Activated CD4-positive, alpha-beta memory T cell treated with anti-CD3 and anti-CD28 coated beads, Interleukin-2, amount 10 ng/mL, durations not matched to agents 7 days and 5 days (primary cell): ENCODE data around the gene APOD. TPM values are rescaled to one million over a fixed set of nuclear protein-coding genes. Genes with fewer than 3 reads are reported as not detected.
A peak's percentile ranks its signal among the peaks of the same experiment; 100 is the strongest.

Experiments
- CTCF ChIA-PET: fragments of 350-600 bp; sonication (Branson Sonifier 250); formaldehyde crosslinking; loops from one replicate; lab custom pipeline; 2021; ENCODE audit warnings: antibody characterized with exemption, inconsistent platforms; lab: Charles Lee
- POLR2A ChIA-PET: fragments of 350-600 bp; sonication (Branson Sonifier 250); formaldehyde crosslinking; loops from one replicate; lab custom pipeline; 2021; ENCODE audit warnings: antibody characterized with exemption; lab: Charles Lee
- DNase-seq: peaks from one replicate; pipeline ENCODE4 v3.0.0-alpha.2; 2020
- H3K27ac Mint-ChIP-seq: one replicate; pipeline ENCODE4 v1.8.0; 2021; ENCODE audit warnings: mild to moderate bottlenecking, mixed read lengths
- H3K27me3 Mint-ChIP-seq: one replicate; pipeline ENCODE4 v1.8.0; 2021; ENCODE audit warnings: mixed read lengths
- H3K36me3 Mint-ChIP-seq: one replicate; pipeline ENCODE4 v1.8.0; 2021; ENCODE audit warnings: low read depth, mixed read lengths
- H3K4me1 Mint-ChIP-seq: one replicate; pipeline ENCODE4 v1.8.0; 2021; ENCODE audit warnings: mixed read lengths
- H3K4me3 Mint-ChIP-seq: one replicate; pipeline ENCODE4 v1.8.0; 2021; ENCODE audit warnings: mild to moderate bottlenecking, mixed read lengths
- H3K9me3 Mint-ChIP-seq: one replicate; pipeline ENCODE4 v1.8.0; 2021; ENCODE audit warnings: mixed read lengths
- total RNA-seq, 2 experiments: library from RNA; stranded (reverse); gene quantifications; one replicate each; pipeline ENCODE4 v1.2.3, GENCODE V29; 2021

Gene APOD
- total RNA-seq, 2 experiments from 2014 or later: not detected

DNA sequence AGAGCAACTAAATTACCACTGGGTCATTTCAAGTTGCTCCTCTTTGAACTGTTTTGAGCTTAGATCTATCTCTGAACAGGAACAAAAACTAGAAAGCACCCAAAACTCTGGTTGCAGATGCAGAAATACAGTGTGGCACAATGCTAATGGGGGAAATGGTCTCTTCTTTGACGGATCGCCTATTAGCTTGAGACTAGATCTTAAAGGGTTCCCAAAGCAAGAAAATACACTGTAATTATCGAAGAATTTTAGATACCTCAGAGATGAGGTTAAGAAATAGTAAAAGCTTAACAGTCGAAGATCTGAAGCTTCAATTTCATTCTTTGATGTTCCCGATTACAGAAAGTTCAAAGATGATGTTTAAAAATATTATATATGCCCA is 41.4 kb downstream of the APOD start:
- CTCF ChIA-PET: interaction anchor here (0.7 to 5.2 kb wide), 11 partner anchors 8 to 859 kb away, joined by 3 to 44 read pairs (median 4); partner anchors contain the start of gene XXYLT1
- DNase-seq: no peak
- Mint-ChIP-seq H3K36me3 (peaks cover 20% of the 10 kb centered on the region), H3K9me3 (no peaks in the 10 kb centered on the region), H3K4me1 (peaks cover 79% of the 10 kb centered on the region), H3K27ac (peak overlapping the region; percentile 84), H3K27me3 (no peaks in the 10 kb centered on the region), H3K4me3 (peak overlapping the region; percentile 83)
- POLR2A ChIA-PET: interaction anchor here (0.7 to 5.3 kb wide), 18 partner anchors 9 to 867 kb away, joined by 3 to 60 read pairs (median 5); partner anchors contain the start of genes ACAP2, APOD, TNK2 and XXYLT1

DNA sequence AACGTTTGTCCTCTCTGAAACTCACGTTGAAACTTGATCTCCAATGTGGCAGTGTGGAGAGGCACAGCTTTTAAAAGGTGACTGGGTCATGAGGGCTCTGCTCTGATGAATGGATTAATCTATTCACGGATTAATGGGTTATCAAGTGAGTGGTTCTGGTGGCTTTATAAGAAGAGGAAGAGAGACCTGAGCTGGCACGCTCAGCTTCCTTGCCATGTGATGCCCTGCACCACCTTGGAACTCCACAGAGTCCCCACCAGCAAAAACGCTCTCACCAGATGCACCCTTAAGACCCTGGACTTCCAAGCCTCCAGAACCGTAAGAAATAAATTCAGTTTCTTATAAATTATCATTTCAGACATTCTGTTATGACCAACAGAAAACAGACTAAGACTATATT is 43.2 kb downstream of the APOD start:
- DNase-seq: no peak
- no peaks in the 10 kb centered on the region for H3K27me3 Mint-ChIP-seq
- CTCF ChIA-PET: interaction anchor here (5.2 kb wide), 1 partner anchor 270 kb away, joined by 44 read pairs; the partner anchor contains the start of gene XXYLT1
- POLR2A ChIA-PET: interaction anchor here (1.2 to 5.3 kb wide), 3 partner anchors 11 to 270 kb away, joined by 4 to 60 read pairs (median 33); partner anchors contain the start of gene XXYLT1
- peak overlapping the region; percentile 64 for H3K27ac Mint-ChIP-seq
- H3K36me3 Mint-ChIP-seq: peaks cover 23% of the 10 kb centered on the region
- peaks cover 69% of the 10 kb centered on the region for H3K4me1 Mint-ChIP-seq
- H3K9me3 Mint-ChIP-seq: no peaks in the 10 kb centered on the region
- H3K4me3 Mint-ChIP-seq: peak overlapping the region; percentile 83

DNA sequence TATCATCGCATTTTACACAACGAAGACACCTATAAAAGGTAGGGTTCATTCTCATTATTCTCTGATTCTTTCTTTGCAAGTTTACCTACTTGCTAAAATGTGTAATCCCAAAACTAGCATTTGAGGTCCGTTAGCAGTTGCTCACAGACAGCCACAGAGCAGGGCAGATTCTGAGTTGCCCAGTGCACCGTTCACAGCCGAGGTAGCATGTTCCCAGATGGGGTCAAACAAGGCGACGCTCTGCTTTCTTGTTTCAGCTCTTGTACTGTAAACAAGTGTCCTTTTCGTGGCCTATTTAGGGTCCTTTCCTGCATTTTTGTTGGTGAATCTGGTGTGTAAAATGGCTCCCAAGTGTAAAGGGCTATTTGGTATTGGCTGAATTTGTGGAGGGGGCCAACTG is 43.7 kb downstream of the APOD start:
- CTCF ChIA-PET: interaction anchor here (5.2 kb wide), 1 partner anchor 270 kb away, joined by 44 read pairs; the partner anchor contains the start of gene XXYLT1
- Mint-ChIP-seq H3K9me3 (no peaks in the 10 kb centered on the region), H3K36me3 (peaks cover 28% of the 10 kb centered on the region), H3K27ac (peak overlapping the region; percentile 64), H3K4me3 (peak overlapping the region; percentile 83), H3K4me1 (peaks cover 70% of the 10 kb centered on the region), H3K27me3 (no peaks in the 10 kb centered on the region)
- POLR2A ChIA-PET: interaction anchor here (1.2 to 5.3 kb wide), 3 partner anchors 11 to 270 kb away, joined by 4 to 60 read pairs (median 33); partner anchors contain the start of gene XXYLT1
- no peak for DNase-seq

DNA sequence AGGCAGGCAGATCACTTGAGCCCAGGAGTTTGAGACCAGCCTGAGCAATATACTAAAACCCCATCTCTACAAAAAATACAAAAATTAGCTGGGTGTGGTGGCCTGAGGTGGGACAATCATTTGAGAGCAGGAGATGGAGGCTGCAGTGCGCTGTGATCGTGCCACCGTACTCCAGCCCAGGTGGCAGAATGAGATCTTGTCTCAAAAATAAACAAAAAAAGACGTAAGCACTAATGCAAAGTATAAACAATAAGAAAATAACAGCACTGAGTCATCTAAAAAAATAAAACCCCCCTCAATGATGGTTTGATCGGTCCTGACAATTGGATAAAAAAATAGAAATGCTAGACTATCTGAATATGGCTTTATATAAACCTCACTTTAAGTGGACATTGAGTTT is 44.3 kb downstream of the APOD start:
- Mint-ChIP-seq H3K27me3 (no peaks in the 10 kb centered on the region), H3K9me3 (no peaks in the 10 kb centered on the region), H3K27ac (peak overlapping the region; percentile 64), H3K4me3 (peak overlapping the region; percentile 83), H3K4me1 (peaks cover 68% of the 10 kb centered on the region), H3K36me3 (peaks cover 32% of the 10 kb centered on the region)
- ChIA-PET POLR2A (interaction anchor here (0.7 to 5.3 kb wide), 2 partner anchors 12 to 269 kb away, joined by 4 to 60 read pairs; partner anchors contain the start of gene XXYLT1), CTCF (interaction anchor here (3.2 to 3.3 kb wide), 2 partner anchors 16 to 268 kb away, joined by 14 to 29 read pairs; partner anchors contain the start of gene XXYLT1)
- no peak for DNase-seq

DNA sequence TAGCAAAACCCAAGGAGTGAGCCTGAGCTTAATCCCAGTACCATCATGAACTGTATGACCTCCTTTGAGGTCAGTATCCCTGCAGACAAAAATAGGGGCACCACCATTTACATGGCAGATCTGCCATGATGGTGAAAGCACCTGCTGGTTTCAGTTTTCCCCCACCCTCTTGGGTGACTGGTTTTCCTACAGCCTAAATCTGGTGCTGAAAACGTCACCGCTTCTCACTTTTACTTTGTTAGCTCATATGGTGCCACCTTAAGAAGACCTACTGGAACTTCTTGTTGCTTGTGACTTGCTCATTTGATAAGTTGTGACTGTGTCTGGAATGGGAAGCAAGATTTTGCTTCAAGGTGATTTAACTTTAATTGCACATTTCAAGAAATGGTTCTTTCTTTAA is 45.7 kb downstream of the APOD start:
- Mint-ChIP-seq H3K4me1 (peaks cover 67% of the 10 kb centered on the region), H3K9me3 (no peaks in the 10 kb centered on the region), H3K36me3 (peaks cover 39% of the 10 kb centered on the region), H3K27ac (peak overlapping the region; percentile 12), H3K4me3 (no peak overlapping the region), H3K27me3 (no peaks in the 10 kb centered on the region)
- peak; percentile 52 for DNase-seq
- ChIA-PET CTCF (interaction anchor here (0.6 to 3.3 kb wide), 7 partner anchors 12 to 1068 kb away, joined by 3 to 29 read pairs (median 4); partner anchors contain the start of gene XXYLT1), POLR2A (interaction anchor here (0.8 to 1.8 kb wide), 7 partner anchors 11 to 95 kb away, joined by 3 to 10 read pairs (median 3); partner anchors contain the start of gene ACAP2)

DNA sequence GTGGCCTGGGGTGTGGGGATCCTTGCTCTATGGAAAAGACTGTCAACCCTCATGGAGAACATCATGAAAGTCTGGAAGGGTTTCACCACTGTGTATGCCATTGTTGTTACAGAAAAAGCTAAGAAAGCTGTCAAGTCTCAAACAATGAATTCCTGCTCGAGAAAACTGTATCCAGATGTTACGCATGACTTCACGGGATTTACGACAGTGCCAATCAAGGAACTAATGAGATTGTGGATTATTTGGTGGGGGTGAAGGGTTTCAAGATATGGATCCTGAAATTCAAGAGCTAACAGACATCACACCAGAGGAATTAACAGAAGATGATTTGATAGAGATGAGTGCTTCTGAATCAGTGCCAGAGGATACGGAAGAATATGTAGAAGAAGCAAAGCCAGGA is 48.4 kb downstream of the APOD start:
- no peaks in the 10 kb centered on the region for H3K9me3 Mint-ChIP-seq
- POLR2A ChIA-PET: interaction anchor here (1.4 kb wide), 1 partner anchor 15 kb away, joined by 3 read pairs; no protein-coding TSS in a partner anchor
- no peak for DNase-seq
- no peak overlapping the region for H3K27ac Mint-ChIP-seq
- H3K4me3 Mint-ChIP-seq: no peak overlapping the region
- peaks cover 65% of the 10 kb centered on the region for H3K4me1 Mint-ChIP-seq
- CTCF ChIA-PET: interaction anchor here (1.2 to 4.1 kb wide), 2 partner anchors 11 to 264 kb away, joined by 4 to 20 read pairs; partner anchors contain the start of gene XXYLT1
- H3K36me3 Mint-ChIP-seq: peaks cover 36% of the 10 kb centered on the region
- no peaks in the 10 kb centered on the region for H3K27me3 Mint-ChIP-seq

DNA sequence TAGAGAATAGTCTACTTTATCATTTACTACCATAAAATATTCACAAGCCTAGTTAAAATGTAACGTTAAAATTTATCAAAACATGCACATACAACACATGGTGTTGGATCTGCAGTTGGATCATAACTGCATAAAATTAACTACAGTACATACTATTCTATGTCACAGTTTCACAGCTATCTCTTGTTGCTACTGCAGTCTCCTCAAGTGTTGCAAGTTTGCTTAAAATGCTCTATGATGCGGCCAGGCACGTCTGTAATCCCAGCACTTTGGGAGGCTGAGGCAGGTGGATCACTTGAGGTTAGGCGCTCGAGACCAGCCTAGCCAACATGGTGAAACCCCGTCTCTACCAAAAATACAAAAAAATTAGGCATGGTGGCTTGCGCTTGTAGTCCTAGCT is 50.9 kb downstream of the APOD start:
- POLR2A ChIA-PET: interaction anchor here (1.0 to 1.5 kb wide), 2 partner anchors 10 to 263 kb away, joined by 4 to 6 read pairs; partner anchors contain the start of gene PPP1R2
- CTCF ChIA-PET: interaction anchor here (4.1 kb wide), 1 partner anchor 261 kb away, joined by 20 read pairs; the partner anchor contains the start of gene XXYLT1
- Mint-ChIP-seq H3K27ac (no peak overlapping the region), H3K27me3 (no peaks in the 10 kb centered on the region), H3K9me3 (no peaks in the 10 kb centered on the region), H3K4me1 (peaks cover 43% of the 10 kb centered on the region), H3K36me3 (peaks cover 40% of the 10 kb centered on the region), H3K4me3 (no peak overlapping the region)
- DNase-seq: no peak

DNA sequence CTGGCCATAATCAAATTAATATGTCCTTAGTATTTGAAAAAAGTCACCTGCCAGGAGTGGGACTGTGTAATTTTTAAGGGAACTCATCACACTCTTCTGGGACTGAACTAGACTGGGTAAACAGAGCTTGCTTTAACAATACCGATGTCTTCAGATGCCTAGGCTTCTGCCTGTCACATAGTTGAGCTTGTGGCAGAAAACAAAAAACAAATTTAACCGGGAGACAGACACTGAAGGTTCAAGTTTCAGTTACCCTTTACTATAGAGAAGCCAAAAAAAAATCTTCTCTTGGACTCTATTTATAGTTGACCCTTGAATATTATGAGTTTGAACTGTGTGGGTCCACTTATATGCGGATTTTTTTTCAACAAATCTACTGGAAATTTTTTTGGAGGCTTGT is 51.4 kb downstream of the APOD start:
- peaks cover 41% of the 10 kb centered on the region for H3K4me1 Mint-ChIP-seq
- H3K36me3 Mint-ChIP-seq: peaks cover 43% of the 10 kb centered on the region
- CTCF ChIA-PET: interaction anchor here (4.1 kb wide), 1 partner anchor 261 kb away, joined by 20 read pairs; the partner anchor contains the start of gene XXYLT1
- POLR2A ChIA-PET: interaction anchor here (0.7 kb wide), 1 partner anchor 261 kb away, joined by 3 read pairs; the partner anchor contains the start of gene XXYLT1
- no peak for DNase-seq
- no peaks in the 10 kb centered on the region for H3K9me3 Mint-ChIP-seq
- H3K4me3 Mint-ChIP-seq: no peak overlapping the region
- H3K27ac Mint-ChIP-seq: no peak overlapping the region
- H3K27me3 Mint-ChIP-seq: no peaks in the 10 kb centered on the region

DNA sequence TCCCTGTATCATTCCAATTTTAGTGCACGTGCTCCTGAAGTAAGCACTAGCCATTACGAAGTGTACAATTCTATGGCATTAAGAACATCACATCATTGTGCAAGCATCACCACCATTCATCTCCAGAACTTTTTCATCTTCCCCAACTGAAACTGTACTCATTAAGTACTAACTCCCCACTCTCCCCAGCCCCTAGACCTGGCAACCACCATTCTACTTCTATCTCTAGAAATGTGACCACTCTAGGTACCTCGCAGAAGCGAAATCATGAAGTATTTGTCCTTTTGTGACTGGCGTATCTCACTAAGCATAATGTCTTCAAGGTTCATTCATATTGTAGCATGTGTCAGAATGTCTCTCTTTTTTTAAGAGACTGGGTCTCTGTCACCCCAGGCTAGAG is 52.1 kb downstream of the APOD start:
- Mint-ChIP-seq H3K9me3 (no peaks in the 10 kb centered on the region), H3K27me3 (no peaks in the 10 kb centered on the region), H3K4me3 (no peak overlapping the region), H3K4me1 (peaks cover 38% of the 10 kb centered on the region), H3K27ac (no peak overlapping the region), H3K36me3 (peaks cover 46% of the 10 kb centered on the region)
- DNase-seq: no peak
- ChIA-PET POLR2A (interaction anchor here (0.7 kb wide), 1 partner anchor 260 kb away, joined by 3 read pairs; the partner anchor contains the start of gene XXYLT1), CTCF (interaction anchor here (0.6 to 4.1 kb wide), 2 partner anchors 11 to 260 kb away, joined by 3 to 20 read pairs; partner anchors contain the start of gene XXYLT1)

DNA sequence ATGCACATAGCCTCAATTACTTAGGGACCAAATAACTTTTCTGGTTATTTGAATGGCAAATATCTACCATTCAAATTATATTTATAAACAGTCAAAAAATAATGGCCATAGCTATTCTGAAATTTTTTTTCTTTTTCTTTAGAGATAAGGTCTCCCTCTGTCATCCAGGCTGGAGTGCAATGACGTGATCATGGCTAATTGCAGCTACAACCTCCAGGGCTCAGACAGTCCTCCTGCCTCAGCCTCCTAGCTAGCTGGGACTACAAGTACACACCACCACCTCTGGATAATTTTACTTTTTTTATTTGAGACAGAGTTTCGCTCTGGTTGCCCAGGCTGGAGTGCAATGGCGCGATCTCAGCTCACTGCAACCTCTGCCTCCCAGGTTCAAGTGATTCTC is 57.2 kb downstream of the APOD start:
- peaks cover 48% of the 10 kb centered on the region for H3K36me3 Mint-ChIP-seq
- peak overlapping the region; percentile 49 for H3K27ac Mint-ChIP-seq
- no peaks in the 10 kb centered on the region for H3K27me3 Mint-ChIP-seq
- H3K9me3 Mint-ChIP-seq: no peaks in the 10 kb centered on the region
- no peak for DNase-seq
- CTCF ChIA-PET: interaction anchor here (1.0 to 10.1 kb wide), 3 partner anchors 16 to 256 kb away, joined by 4 to 194 read pairs (median 6); partner anchors contain the start of gene XXYLT1
- peaks cover 44% of the 10 kb centered on the region for H3K4me1 Mint-ChIP-seq
- H3K4me3 Mint-ChIP-seq: no peak overlapping the region
- POLR2A ChIA-PET: interaction anchor here (0.9 to 2.5 kb wide), 3 partner anchors 10 to 16 kb away, joined by 3 to 19 read pairs (median 3); partner anchors contain the start of gene PPP1R2

DNA sequence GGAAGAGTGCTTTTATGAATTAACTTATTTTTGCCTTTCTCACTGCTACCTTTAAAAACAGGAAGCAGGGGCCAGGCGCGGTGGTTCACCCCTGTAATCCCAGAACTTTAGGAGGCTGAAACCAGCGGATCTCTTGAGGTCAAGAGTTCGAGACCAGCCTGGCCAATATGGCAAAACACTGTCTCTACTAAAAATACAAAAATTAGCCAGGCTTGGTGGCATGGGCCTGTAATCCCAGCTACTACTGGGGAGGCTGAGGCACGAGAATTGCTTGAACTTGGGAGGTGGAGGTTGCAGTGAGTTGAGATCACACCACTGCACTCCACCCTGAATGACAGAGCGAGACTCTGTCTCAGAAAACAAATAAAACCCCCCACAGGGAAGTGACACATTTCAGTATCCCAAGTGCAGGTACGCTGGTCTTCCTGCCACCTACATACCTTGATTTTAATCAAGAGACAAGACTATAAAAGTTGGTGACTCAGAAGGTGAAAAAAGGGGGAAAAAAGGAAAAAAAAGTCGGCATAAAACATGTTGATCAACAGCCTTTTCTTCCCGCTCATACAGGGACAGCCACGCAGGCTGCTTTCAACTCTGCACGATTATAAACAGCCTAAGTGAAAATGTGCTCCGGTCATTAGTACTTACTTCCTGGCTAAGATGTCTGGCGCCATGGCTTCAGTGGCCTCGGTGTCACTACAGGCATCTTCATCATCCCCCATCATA is 59.4 kb downstream of the APOD start:
- peaks cover 40% of the 10 kb centered on the region for H3K4me1 Mint-ChIP-seq
- no peaks in the 10 kb centered on the region for H3K9me3 Mint-ChIP-seq
- peak overlapping the region; percentile 55 for H3K4me3 Mint-ChIP-seq
- peaks cover 43% of the 10 kb centered on the region for H3K36me3 Mint-ChIP-seq
- no peak for DNase-seq
- no peaks in the 10 kb centered on the region for H3K27me3 Mint-ChIP-seq
- ChIA-PET POLR2A (interaction anchor here (0.6 to 2.8 kb wide), 6 partner anchors 14 to 254 kb away, joined by 3 to 19 read pairs (median 10); partner anchors contain the start of genes PPP1R2 and XXYLT1), CTCF (interaction anchor here (0.7 to 10.1 kb wide), 8 partner anchors 11 to 370 kb away, joined by 3 to 194 read pairs (median 4); partner anchors contain the start of gene XXYLT1)
- peak overlapping the region; percentile 82 for H3K27ac Mint-ChIP-seq
